Activated naive CD8-positive, alpha-beta T cell treated with anti-CD3 and anti-CD28 coated beads for 36 hours (primary cell): ENCODE data around the gene TFF2. TPM values are rescaled to one million over a fixed set of nuclear protein-coding genes. Genes with fewer than 3 reads are reported as not detected.

ENCODE experiments used
- DNase-seq: peaks from one replicate; pipeline ENCODE4 v3.0.0; 2021
- H3K27ac Mint-ChIP-seq: one replicate; pipeline ENCODE4 v1.8.0; 2022; ENCODE audit warnings: mild to moderate bottlenecking, moderate library complexity, mixed read lengths
- H3K27me3 Mint-ChIP-seq: one replicate; pipeline ENCODE4 v1.8.0; 2022; ENCODE audit warnings: mild to moderate bottlenecking, mixed read lengths
- H3K36me3 Mint-ChIP-seq: one replicate; pipeline ENCODE4 v1.8.0; 2021; ENCODE audit warnings: mild to moderate bottlenecking, mixed read lengths
- H3K4me1 Mint-ChIP-seq: one replicate; pipeline ENCODE4 v1.8.0; 2021; ENCODE audit warnings: mixed read lengths
- H3K4me3 Mint-ChIP-seq: one replicate; pipeline ENCODE4 v1.8.0; 2022; ENCODE audit warnings: mild to moderate bottlenecking, moderate library complexity, mixed read lengths
- H3K9me3 Mint-ChIP-seq: one replicate; pipeline ENCODE4 v1.8.0; 2022; ENCODE audit warnings: mixed read lengths
- total RNA-seq, 2 experiments: library from RNA; stranded (reverse); gene quantifications; one replicate each; pipeline ENCODE4 v1.2.3, GENCODE V29; 2021

Gene TFF2
- total RNA-seq, 2 experiments from 2014 or later, result not detected

DNA sequence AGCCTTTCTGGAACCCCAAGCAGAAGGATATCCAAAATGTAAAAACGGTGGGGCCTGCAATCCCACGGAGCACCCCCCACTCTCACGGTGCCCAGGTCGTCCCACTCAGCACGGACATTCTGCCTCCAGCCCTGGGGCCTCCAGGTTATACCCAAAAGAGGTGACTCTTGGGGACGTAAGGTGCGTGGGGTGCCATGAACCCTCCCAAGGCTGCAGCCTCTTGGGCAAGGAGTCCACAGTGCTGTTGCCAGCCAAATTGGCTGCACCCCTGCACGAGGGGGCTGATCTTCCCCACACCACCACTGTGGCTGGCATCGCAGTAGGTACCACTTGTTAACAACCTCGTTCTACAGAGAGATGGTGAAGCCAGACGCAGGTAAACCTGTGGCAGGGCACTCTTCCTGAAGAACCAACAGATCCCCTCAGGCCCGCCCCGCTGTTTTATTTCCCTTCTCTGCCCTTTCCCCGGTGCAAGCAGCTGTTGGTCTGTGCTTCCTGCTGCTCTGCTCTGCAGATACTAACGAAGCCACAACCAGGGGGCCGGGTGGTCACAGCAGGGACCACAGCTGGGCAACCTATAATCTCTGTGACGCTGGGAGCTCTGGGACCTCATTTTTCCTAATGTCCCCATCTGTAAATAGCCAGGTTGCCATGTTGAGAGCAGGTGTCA, 44.3 kb downstream of the TFF2 start:
- Mint-ChIP-seq H3K9me3 (no peaks in the 10 kb centered on the region), H3K4me1 (peaks cover 9% of the 10 kb centered on the region), H3K27me3 (no peaks in the 10 kb centered on the region), H3K36me3 (no peaks in the 10 kb centered on the region), H3K27ac (no peak overlapping the region), H3K4me3 (no peak overlapping the region)
- DNase-seq, result no peak

DNA sequence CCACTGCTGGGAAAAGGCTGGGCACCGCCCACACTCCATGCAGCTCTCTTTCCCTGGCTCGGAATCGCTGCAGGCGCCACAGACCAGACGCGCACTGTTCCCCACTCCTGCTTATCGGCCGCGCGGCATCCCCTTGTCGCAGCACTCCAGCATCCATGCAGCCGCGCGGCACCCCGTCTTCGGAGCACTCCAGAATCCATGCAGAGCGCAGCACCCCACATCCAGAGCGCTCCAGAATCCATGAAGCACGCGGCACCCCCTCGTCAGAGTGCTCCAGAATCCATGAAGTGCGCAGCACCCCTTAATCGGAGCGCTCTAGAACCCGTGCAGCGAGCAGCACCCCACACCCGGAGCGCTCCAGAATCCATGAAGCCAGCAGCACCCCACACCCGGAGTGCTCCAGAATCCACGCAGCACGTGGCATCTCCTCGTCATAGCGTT, 45.1 kb downstream of the TFF2 start:
- no peaks in the 10 kb centered on the region for H3K9me3 Mint-ChIP-seq
- H3K27ac Mint-ChIP-seq, result no peak overlapping the region
- H3K27me3 Mint-ChIP-seq, result no peaks in the 10 kb centered on the region
- peaks cover 9% of the 10 kb centered on the region for H3K4me1 Mint-ChIP-seq
- DNase-seq, result no peak
- no peaks in the 10 kb centered on the region for H3K36me3 Mint-ChIP-seq
- no peak overlapping the region for H3K4me3 Mint-ChIP-seq

GRCh38 chr21:42304556-42305454, 46.0 kb downstream of the TFF2 start:
- H3K4me1 Mint-ChIP-seq, result peaks cover 9% of the 10 kb centered on the region
- no peaks in the 10 kb centered on the region for H3K27me3 Mint-ChIP-seq
- no peaks in the 10 kb centered on the region for H3K9me3 Mint-ChIP-seq
- DNase-seq, result no peak
- no peak overlapping the region for H3K4me3 Mint-ChIP-seq
- H3K36me3 Mint-ChIP-seq, result no peaks in the 10 kb centered on the region
- H3K27ac Mint-ChIP-seq, result no peak overlapping the region

GRCh38 chr21:42303443-42303842, 47.4 kb downstream of the TFF2 start:
- no peak for DNase-seq
- Mint-ChIP-seq H3K36me3 (no peaks in the 10 kb centered on the region), H3K27me3 (no peaks in the 10 kb centered on the region), H3K4me1 (peaks cover 12% of the 10 kb centered on the region), H3K27ac (no peak overlapping the region), H3K9me3 (no peaks in the 10 kb centered on the region), H3K4me3 (no peak overlapping the region)

- H3K4me3 Mint-ChIP-seq, result no peak overlapping the region
- no peak overlapping the region for H3K27ac Mint-ChIP-seq
- peaks cover 12% of the 10 kb centered on the region for H3K4me1 Mint-ChIP-seq
- no peak for DNase-seq
- H3K36me3 Mint-ChIP-seq, result no peaks in the 10 kb centered on the region
- no peaks in the 10 kb centered on the region for H3K27me3 Mint-ChIP-seq
- no peaks in the 10 kb centered on the region for H3K9me3 Mint-ChIP-seq
Observed at GRCh38 chr21:42302794-42303193, 48.0 kb downstream of the TFF2 start.

DNA sequence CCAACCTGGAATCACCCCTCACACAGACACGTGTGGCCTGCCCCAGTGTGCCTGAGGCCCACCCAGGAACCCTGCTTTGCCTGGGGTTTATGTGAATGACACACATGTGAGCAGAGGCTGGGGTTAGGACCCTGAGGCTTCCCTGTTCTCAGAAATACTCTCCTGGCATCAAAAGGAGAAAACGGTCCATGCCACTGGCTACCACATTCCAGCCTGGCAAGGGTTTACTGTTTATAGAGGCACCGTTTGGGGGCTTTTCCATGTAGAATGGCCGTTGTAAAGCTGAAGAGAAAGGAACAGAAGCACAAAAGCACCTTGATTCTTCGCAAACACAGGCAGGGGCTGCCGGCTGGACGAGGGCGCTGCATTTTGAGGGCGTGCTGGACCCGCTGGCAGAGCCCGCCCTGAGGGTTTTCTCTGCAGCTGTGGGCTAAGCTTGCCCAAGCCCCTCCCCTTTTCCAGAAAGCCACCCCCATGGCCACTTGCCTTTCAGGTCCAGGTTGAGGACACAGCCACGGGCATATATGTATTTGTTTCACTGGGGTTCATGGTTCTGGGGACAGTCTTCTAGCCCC, 48.6 kb downstream of the TFF2 start:
- Mint-ChIP-seq H3K9me3 (no peaks in the 10 kb centered on the region), H3K4me3 (no peak overlapping the region), H3K27ac (no peak overlapping the region), H3K36me3 (no peaks in the 10 kb centered on the region), H3K4me1 (peaks cover 12% of the 10 kb centered on the region), H3K27me3 (no peaks in the 10 kb centered on the region)
- no peak for DNase-seq

DNA sequence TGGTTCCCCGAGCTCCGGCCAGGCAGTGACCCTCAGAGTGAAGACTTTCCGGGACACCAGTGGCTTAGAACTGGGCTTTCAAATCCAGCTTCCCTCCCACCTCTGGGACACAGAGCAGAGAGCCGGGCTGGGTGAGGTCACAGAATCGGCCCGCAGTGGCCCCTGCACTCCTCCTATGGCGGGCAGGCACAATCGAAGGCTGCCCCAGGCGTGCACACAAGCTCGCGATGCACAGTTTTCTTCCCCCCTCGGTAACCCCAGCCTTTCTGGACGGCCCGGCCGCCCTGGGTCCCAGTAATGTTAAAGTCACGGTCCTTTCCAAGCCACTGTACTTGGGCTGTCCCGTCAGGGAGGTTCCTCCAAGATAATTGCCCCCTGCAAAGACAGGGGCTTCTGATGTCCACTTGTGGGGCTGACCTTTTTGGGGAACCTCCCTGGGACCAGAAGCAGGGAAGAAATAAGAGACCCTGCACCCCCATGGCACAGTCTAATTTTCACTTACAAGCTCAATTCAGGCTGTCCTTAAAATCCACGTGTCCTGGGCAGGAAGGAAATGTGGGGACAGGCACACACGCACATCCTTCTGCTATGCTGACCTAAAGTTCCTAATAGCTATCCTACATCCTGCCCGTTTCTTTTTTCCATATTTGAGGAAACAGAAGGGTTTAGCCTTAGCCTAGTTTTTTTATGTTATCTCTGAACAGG, 49.3 kb downstream of the TFF2 start:
- no peaks in the 10 kb centered on the region for H3K36me3 Mint-ChIP-seq

DNA sequence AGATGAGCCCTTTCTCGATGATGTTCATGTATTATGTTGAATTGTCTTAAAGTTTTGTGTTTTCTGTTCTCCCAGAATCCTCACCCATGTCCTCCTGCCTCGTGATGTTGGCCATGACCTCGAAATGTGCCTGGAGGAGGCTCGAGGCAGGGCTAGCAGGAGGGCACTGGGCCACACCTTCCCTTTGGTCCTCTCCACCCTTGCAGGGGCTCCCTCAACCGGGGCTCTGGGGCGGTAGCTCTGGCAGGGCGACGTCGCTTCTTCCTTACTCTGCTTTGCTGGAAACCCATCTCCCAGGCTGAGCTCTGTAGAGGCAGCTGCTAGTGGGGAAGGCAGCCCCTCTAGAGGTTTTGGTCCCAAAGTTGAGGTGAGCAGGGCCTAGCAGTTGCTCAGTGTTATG, 49.8 kb downstream of the TFF2 start:
- H3K27me3 Mint-ChIP-seq, result no peaks in the 10 kb centered on the region
- DNase-seq, result no peak
- no peaks in the 10 kb centered on the region for H3K9me3 Mint-ChIP-seq
- no peak overlapping the region for H3K4me3 Mint-ChIP-seq
- no peak overlapping the region for H3K27ac Mint-ChIP-seq
- no peaks in the 10 kb centered on the region for H3K36me3 Mint-ChIP-seq
- H3K4me1 Mint-ChIP-seq, result peaks cover 6% of the 10 kb centered on the region

More for the DNA sequence above, 49.3 kb downstream of the TFF2 start:
- Mint-ChIP-seq H3K4me3 (no peak overlapping the region), H3K27ac (no peak overlapping the region), H3K9me3 (no peaks in the 10 kb centered on the region), H3K4me1 (peaks cover 6% of the 10 kb centered on the region), H3K27me3 (no peaks in the 10 kb centered on the region)
- DNase-seq, result no peak

DNA sequence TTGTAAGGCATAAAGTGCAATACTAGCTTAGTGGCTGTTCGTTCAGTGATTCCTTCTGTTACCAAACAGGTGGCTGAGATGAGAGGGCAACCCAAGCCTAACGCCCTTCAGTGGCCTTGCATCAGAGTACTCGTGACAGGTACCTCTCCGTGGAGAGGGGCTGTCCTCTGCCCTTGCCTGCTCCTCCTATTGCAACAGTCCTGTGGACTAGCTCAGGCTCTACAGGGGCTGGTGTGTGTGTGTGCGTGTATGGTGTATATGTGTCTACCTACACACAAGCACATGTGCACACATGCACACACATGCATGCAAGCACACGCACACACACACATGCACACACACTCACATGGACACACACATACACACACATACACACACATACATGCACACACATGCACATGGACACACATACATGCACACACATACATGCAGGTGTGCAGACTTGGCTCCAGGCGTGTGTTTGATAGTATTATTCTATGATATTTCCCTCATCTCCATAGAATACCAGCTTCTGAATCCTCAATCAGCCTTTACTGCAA, 50.7 kb downstream of the TFF2 start:
- no peak for DNase-seq
- no peaks in the 10 kb centered on the region for H3K36me3 Mint-ChIP-seq
- no peaks in the 10 kb centered on the region for H3K9me3 Mint-ChIP-seq
- no peak overlapping the region for H3K4me3 Mint-ChIP-seq
- peaks cover 6% of the 10 kb centered on the region for H3K4me1 Mint-ChIP-seq
- no peak overlapping the region for H3K27ac Mint-ChIP-seq
- H3K27me3 Mint-ChIP-seq, result no peaks in the 10 kb centered on the region

DNA sequence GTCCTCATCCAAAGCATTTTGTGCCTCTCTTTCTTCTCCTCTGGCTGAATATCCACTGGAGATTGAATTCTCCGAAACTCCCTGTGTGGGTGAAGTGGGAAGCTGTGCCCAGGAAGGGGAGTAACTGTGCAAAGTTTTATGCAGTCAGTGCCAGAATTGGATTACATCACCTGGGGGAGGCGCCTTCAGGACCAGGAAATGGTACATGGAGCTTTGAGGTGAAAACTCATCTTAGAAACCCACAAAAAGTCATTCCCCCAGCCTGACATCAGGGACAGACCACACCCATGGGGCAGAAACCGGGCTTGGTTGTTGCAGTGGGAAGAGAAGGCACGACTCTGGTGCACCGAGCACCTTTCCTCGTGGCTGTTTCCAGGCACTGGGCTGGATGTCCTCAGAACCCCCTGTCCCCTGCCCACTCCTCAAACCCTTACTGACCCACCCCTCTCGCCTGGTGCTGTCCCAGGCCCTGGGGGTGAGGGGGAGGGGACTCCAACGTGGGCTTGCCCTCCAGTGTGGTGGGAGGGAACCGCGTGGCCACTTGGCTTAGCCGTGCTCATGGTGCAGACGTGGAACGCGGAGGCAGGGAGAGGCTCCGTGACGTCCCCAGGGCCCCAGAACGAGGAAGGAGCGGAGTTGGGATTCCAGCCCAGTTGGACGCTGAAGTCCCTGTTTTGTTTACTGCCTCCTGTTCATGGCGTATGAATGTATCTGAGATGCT, 51.3 kb downstream of the TFF2 start:
- Mint-ChIP-seq H3K4me3 (no peak overlapping the region), H3K4me1 (peaks cover 6% of the 10 kb centered on the region), H3K9me3 (no peaks in the 10 kb centered on the region), H3K36me3 (peaks cover 3% of the 10 kb centered on the region), H3K27me3 (no peaks in the 10 kb centered on the region), H3K27ac (no peak overlapping the region)
- DNase-seq, result peak; percentile 32

GRCh38 chr21:42298657-42299056, 52.1 kb downstream of the TFF2 start:
- Mint-ChIP-seq H3K9me3 (no peaks in the 10 kb centered on the region), H3K4me3 (no peak overlapping the region), H3K36me3 (peaks cover 3% of the 10 kb centered on the region), H3K27me3 (no peaks in the 10 kb centered on the region), H3K4me1 (peaks cover 6% of the 10 kb centered on the region), H3K27ac (no peak overlapping the region)
- no peak for DNase-seq

GRCh38 chr21:42298237-42298636, 52.6 kb downstream of the TFF2 start:
- no peak overlapping the region for H3K4me3 Mint-ChIP-seq
- H3K9me3 Mint-ChIP-seq, result no peaks in the 10 kb centered on the region
- DNase-seq, result no peak
- peaks cover 6% of the 10 kb centered on the region for H3K4me1 Mint-ChIP-seq
- peaks cover 3% of the 10 kb centered on the region for H3K36me3 Mint-ChIP-seq
- H3K27ac Mint-ChIP-seq, result no peak overlapping the region
- no peaks in the 10 kb centered on the region for H3K27me3 Mint-ChIP-seq

- Mint-ChIP-seq H3K4me3 (no peak overlapping the region), H3K27ac (no peak overlapping the region), H3K4me1 (peaks cover 6% of the 10 kb centered on the region), H3K9me3 (no peaks in the 10 kb centered on the region), H3K27me3 (no peaks in the 10 kb centered on the region), H3K36me3 (peaks cover 3% of the 10 kb centered on the region)
- no peak for DNase-seq
Observed at GRCh38 chr21:42297377-42297776, 53.4 kb downstream of the TFF2 start.

DNA sequence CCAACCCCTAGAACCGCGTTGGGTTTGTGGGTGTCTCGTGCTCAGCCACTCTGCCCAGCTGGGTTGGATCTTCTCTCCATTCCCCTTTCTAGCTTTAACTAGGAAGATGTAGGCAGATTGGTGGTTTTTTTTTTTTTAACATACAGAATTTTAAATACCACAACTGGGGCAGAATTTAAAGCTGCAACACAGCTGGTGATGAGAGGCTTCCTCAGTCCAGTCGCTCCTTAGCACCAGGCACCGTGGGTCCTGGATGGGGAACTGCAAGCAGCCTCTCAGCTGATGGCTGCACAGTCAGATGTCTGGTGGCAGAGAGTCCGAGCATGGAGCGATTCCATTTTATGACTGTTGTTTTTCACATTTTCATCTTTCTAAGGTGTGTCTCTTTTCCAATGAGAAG, 54.3 kb downstream of the TFF2 start:
- Mint-ChIP-seq H3K27ac (no peak overlapping the region), H3K27me3 (no peaks in the 10 kb centered on the region), H3K4me1 (peaks cover 6% of the 10 kb centered on the region), H3K36me3 (peaks cover 3% of the 10 kb centered on the region), H3K9me3 (no peaks in the 10 kb centered on the region), H3K4me3 (no peak overlapping the region)
- no peak for DNase-seq
